Measurements from ENCODE around the gene LRRC58. TPM values are rescaled to one million over a fixed set of nuclear protein-coding genes. Genes with fewer than 3 reads are reported as not detected.
"Not testable (repeated sequence)": the region's sequence is repeated elsewhere in the genome, so short reads cannot be mapped to it uniquely, and the experiment has no call there.

The LRRC58 gene
- total and polyA plus RNA-seq, 2 experiments from 2014 or later, result 8.8 to 34.7 TPM

- Histone ChIP-seq H3K9me2 (replicated peaks; ENCODE audit: insufficient read depth) (no peaks in the 10 kb centered on the region), H3K79me2 (no peaks in the 10 kb centered on the region), H2AFZ (no peak overlapping the region), H4K20me1 (ENCODE audit: insufficient read depth, poor library complexity, severe bottlenecking) (no peaks in the 10 kb centered on the region), H3K4me2 (no peak overlapping the region), H3K4me1 (ENCODE audit: insufficient read depth) (no peaks in the 10 kb centered on the region), H3K36me3 (replicated peaks; ENCODE audit: insufficient read depth, low read depth) (no peaks in the 10 kb centered on the region), H3K27ac (no peak overlapping the region), H3K9me3 (ENCODE audit: low read depth) (no peaks in the 10 kb centered on the region), H3K27me3 (peaks cover 3% of the 10 kb centered on the region), H3K4me3 (no peak overlapping the region)
- WGBS (ENCODE audit: low lambda C conversion rate, missing lambda C conversion rate), result 79% methylated on average over 3 of the region's 3 CpGs
- no peak for TF ChIP-seq EZH2 (IDR thresholded peaks at IDR 0.05; ENCODE audit: borderline replicate concordance)
- TF ChIP-seq CTCF (IDR thresholded peaks at IDR 0.05; ENCODE audit: poor library complexity), result no peak
- TF ChIP-seq EZH2phosphoT487 (IDR thresholded peaks at IDR 0.05; ENCODE audit: low read depth, severe bottlenecking, unreplicated experiment), result no peak
- no peak for DNase-seq (ENCODE audit: low spot score)
Measured at GRCh38 chr3:120300971-120301370, 48.2 kb downstream of the LRRC58 start.

- Histone ChIP-seq H3K4me1 (ENCODE audit: insufficient read depth) (no peaks in the 10 kb centered on the region), H3K4me3 (no peak overlapping the region), H3K4me2 (no peak overlapping the region), H3K9me3 (ENCODE audit: low read depth) (no peaks in the 10 kb centered on the region), H3K27me3 (peaks cover 3% of the 10 kb centered on the region), H4K20me1 (ENCODE audit: insufficient read depth, poor library complexity, severe bottlenecking) (no peaks in the 10 kb centered on the region), H3K79me2 (no peaks in the 10 kb centered on the region), H3K36me3 (replicated peaks; ENCODE audit: insufficient read depth, low read depth) (no peaks in the 10 kb centered on the region), H3K27ac (no peak overlapping the region), H2AFZ (no peak overlapping the region), H3K9me2 (replicated peaks; ENCODE audit: insufficient read depth) (no peaks in the 10 kb centered on the region)
- no peak for DNase-seq (ENCODE audit: low spot score)
- TF ChIP-seq EZH2phosphoT487 (IDR thresholded peaks at IDR 0.05; ENCODE audit: low read depth, severe bottlenecking, unreplicated experiment) (no peak), CTCF (IDR thresholded peaks at IDR 0.05; ENCODE audit: poor library complexity) (no peak), EZH2 (IDR thresholded peaks at IDR 0.05; ENCODE audit: borderline replicate concordance) (no peak)
Measured at GRCh38 chr3:120299403-120299802, 49.8 kb downstream of the LRRC58 start.

GRCh38 chr3:120298996-120299395 lies 50.2 kb downstream of the LRRC58 start:
- H3K27me3 ChIP-seq, result peaks cover 3% of the 10 kb centered on the region
- no peaks in the 10 kb centered on the region for H3K36me3 ChIP-seq (replicated peaks; ENCODE audit: insufficient read depth, low read depth)
- no peaks in the 10 kb centered on the region for H3K4me1 ChIP-seq (ENCODE audit: insufficient read depth)
- H3K9me3 ChIP-seq (ENCODE audit: low read depth), result no peaks in the 10 kb centered on the region
- no peak overlapping the region for H3K4me3 ChIP-seq
- no peaks in the 10 kb centered on the region for H4K20me1 ChIP-seq (ENCODE audit: insufficient read depth, poor library complexity, severe bottlenecking)
- no peak for TF ChIP-seq EZH2phosphoT487 (IDR thresholded peaks at IDR 0.05; ENCODE audit: low read depth, severe bottlenecking, unreplicated experiment)
- no peak for TF ChIP-seq CTCF (IDR thresholded peaks at IDR 0.05; ENCODE audit: poor library complexity)
- no peak for TF ChIP-seq EZH2 (IDR thresholded peaks at IDR 0.05; ENCODE audit: borderline replicate concordance)
- H3K27ac ChIP-seq, result no peak overlapping the region
- no peaks in the 10 kb centered on the region for H3K79me2 ChIP-seq
- no peaks in the 10 kb centered on the region for H3K9me2 ChIP-seq (replicated peaks; ENCODE audit: insufficient read depth)
- H2AFZ ChIP-seq, result no peak overlapping the region
- no peak for DNase-seq (ENCODE audit: low spot score)
- no peak overlapping the region for H3K4me2 ChIP-seq

GRCh38 chr3:120291552-120291951 lies 57.6 kb downstream of the LRRC58 start:
- H3K9me2 ChIP-seq (replicated peaks; ENCODE audit: insufficient read depth); H3K9me3 ChIP-seq (ENCODE audit: low read depth); H3K36me3 ChIP-seq (replicated peaks; ENCODE audit: insufficient read depth, low read depth); H3K79me2 ChIP-seq; H3K27ac ChIP-seq; H3K4me2 ChIP-seq; H4K20me1 ChIP-seq (ENCODE audit: insufficient read depth, poor library complexity, severe bottlenecking); H3K4me3 ChIP-seq; H3K4me1 ChIP-seq (ENCODE audit: insufficient read depth); DNase-seq (ENCODE audit: low spot score); H2AFZ ChIP-seq; H3K27me3 ChIP-seq: not testable (repeated sequence)
- WGBS (ENCODE audit: low lambda C conversion rate, missing lambda C conversion rate), result 89% methylated on average over 2 of the region's 2 CpGs

Measured in hepatocyte (in vitro differentiated cells).